UCSD-AML1 (cell line): ENCODE results near the gene PAMR1.
"Not testable (repeated sequence)": the region's sequence is repeated elsewhere in the genome, so short reads cannot be mapped to it uniquely, and the experiment has no call there.

ENCODE experiments used
- DNase-seq: peaks from one replicate; lab custom pipeline; 2025; ENCODE audit not compliant: unreplicated experiment; lab: John Stamatoyannopoulos, UW

The PAMR1 gene

DNA sequence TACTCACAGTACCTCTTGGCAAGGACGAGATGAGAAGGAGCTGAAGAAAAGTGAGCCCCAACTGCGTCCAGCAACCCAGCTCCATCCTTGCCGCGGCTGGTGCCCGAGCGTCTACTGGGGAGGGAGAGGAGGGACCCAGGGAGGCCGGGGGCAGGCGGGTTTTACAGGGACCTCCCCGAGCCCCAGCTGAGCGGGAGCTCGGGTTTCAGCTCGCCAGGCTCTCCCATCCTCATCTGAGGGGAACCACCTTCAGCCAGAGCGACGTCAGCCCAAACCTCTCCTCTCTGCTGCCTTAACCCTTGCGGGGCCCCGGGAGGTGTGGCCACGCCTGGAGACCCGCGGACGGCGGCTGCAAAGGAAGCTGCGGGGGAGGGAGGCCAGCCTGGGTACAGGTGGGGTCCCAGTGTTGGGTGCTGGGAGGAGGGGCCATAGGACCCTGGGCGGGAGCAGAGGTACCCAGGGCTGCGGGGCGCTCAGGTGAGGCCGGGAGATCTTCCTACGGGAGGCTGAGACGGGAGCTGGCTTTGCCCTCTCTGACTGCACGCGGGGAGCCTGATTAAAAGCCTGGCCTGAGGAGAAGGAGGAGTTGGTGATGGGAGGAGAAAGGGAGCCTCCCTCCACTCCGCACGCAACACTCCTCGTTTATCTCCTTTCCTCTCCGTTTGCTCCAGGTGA lies at the start of gene PAMR1:
Gene PAMR1 (minus strand): TSS at position 116 of the 675 bp plus-strand sequence. CDS start 31 bp downstream, at position 85.
- DNase-seq: no peak

DNA sequence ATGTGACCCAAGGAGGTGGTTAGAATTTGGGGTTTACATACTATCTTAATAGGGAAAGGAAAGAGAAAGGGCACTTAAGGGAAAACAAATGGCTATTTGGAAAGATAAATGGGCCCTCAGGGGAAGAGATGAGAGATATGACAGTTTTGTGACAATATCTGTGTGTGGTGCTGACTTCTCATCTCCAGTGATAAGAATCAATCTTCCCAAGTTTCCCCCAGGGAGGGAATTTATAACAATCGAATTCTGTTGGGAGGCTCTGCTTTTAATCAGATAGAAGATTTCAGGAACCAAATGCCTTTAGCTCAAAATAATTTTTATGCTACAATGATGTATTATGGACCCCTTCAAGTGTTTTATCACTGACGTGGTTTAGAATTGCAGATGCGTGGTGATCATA lies 46.3 kb upstream of the PAMR1 start:
- DNase-seq: no peak

DNA sequence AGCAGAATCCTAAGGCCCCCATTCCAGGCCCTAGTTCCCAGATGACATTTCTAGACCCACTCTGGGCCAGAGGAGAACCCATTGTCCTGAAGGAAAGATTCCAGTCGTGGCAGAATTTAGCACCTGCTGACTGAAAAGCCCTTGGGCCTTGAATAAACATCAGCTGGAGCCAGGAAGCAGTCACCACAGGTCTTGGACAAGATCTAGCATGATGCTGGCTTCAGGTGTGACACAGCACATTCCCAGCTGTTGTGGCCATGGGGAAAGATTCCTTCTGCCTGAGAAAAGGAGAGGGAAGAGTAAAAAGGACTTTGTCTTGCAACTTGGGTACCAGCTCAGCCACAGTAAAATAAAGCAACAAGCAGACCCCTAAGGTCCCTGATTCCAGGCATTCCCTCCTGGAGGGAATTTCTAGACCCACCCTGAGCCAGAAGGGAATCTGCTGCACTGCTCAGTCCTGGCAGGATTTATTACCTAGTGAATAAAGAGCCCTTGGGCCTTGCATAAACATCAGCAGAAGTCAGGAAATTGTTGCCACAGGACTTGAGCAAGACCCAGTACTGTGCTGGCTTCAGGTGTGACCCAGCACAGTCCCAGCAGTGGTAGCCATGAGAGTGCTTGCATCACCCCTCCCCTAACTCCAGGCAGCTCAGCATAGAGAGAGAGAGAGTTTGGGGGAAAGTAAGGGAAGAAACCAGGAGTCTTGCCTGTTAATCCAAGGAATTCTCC lies 42.5 kb upstream of the PAMR1 start:
- no peak for DNase-seq

- no peak for DNase-seq
These were observed 41.5 kb upstream of the PAMR1 start for GRCh38 chr11:35566885-35567284.

DNA sequence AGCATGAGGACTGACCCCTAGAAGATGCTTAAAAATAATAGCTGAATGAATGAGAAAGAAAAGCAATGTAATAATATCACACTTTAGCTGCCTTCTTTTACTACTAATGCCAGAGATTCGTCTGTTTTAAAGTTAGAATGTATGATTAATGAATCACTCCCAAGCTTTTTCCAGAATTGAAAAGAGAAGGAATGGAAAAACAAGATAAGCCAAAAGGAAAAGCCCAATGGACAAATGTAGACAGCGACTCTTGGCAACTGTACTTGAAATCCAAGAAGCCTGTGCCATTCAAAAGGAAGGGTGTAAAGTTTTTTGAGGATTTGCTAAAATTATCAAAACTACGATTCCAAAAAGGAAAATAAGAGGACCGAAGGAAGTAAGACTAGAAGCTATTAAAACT lies 40.8 kb upstream of the PAMR1 start:
- DNase-seq: no peak

- DNase-seq: no peak
These were observed 38.8 kb upstream of the PAMR1 start for GRCh38 chr11:35564245-35564595.

- no peak for DNase-seq
These were observed 38.2 kb upstream of the PAMR1 start for GRCh38 chr11:35563484-35564244.

DNA sequence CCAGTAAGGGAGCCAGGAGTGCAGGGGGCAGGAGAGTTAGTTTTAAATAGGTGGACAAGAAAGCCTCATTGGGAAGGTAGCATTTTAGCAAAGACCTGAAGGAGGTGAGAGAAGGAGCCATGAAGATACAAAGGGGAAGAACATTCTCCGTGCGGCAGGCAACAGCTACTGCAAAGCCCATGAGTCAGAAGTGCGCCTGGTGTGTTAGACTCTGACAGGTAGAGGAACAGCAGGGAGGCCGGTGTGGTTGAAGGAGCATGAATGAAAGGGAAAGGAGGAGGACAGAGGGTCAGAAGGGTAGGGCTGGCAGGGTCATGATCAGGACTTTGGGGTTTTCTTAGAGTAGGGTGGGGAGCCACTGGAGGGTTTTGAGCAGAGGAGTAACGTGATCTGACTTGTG lies 34.5 kb upstream of the PAMR1 start:
- DNase-seq: no peak

DNA sequence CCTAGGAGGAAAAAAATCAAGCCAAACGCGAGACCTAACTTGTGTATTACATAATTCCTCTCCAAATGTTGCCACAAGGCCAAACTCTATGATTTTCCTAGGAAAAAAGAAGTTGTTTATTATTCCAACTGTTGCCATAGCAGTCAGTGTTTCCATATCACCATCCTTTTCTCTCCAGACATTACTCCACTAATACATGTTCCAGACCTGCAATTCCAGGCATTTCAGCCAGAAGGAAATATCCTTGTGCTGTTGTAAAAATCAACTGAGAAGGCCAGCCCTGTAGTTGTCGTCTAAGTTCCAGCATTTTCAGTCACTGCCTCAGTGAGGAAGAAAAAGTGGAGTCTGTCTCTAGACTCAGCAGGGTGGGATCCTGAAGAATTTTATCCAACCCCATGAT lies 33.1 kb upstream of the PAMR1 start:
- DNase-seq: no peak

DNA sequence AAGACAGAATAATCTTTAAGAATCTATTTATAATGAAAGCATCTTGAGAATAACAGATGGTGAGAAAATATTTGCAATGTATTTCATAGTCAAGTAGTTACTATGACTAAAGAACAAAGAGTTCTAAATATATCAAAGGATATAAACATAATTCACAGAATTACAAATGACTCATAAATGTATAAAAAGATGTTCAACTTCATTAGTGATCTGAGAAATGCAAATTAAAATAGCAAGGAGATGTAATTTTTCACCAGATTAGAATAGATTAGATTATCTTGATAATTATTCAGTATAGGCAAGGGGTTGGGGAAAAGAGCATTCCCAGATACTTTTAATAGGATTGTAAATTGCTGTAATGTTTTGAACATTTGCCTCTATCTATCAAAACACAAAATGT lies 30.1 kb upstream of the PAMR1 start:
- DNase-seq: no peak

- DNase-seq: no peak
These were observed 29.3 kb upstream of the PAMR1 start for GRCh38 chr11:35554491-35555437.

DNA sequence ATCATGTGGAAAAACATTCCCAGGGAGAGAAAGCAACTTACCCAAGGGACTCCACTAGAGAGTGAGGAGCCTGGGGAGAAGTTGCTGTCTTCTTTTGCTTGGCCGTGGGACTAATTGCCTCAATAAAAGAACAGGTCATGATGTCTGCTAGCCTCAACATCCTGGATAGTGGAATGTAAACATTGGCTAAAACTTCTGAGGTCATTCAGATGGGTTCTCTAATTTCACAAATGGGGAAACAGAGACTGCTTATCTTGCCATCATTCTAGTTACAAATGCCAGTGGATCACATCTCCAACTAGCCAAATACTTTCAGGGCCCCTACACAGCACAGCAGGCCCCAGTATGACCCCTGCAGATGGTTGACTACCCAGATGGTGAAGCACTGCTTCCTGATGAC lies 28.4 kb upstream of the PAMR1 start:
- DNase-seq: no peak

GRCh38 chr11:35553021-35553420 lies 27.6 kb upstream of the PAMR1 start:
- no peak for DNase-seq

- DNase-seq: no peak
These were observed 27.2 kb upstream of the PAMR1 start for GRCh38 chr11:35552616-35553015.

DNA sequence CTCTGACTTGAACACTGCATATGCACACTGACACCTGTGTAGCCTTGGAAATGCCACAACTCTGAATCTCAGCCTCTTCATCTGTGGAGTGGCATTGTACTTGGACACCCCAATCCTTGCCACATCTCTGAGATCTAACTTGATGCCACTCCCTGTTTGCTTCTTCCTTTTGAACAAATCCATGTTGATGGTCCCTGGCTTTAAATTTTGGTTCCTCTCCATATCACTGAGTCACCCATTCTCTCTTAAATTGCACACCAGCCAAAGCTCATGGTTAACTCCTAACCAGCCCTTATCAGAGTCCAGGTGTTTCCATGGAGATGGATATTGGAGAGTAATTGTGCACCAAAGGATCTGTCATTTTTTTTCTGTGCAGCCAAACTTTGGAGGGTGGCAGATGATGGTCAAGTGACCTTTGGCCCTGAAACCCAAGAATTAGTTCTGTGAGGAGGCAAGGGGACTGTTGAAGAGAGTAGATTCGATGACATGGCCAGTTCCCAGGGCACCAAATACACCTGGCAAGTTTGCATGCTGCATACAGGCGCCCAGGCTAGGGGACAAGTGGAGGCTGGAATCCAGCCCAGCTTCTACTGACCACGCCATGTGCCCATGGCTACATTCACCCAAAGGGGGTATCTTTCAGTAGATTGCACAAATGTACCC lies 25.1 kb upstream of the PAMR1 start:
- DNase-seq: no peak

GRCh38 chr11:35549787-35550186 lies 24.4 kb upstream of the PAMR1 start:
- DNase-seq: no peak

- DNase-seq: no peak
These were observed 23.6 kb upstream of the PAMR1 start for GRCh38 chr11:35548925-35549561.

DNA sequence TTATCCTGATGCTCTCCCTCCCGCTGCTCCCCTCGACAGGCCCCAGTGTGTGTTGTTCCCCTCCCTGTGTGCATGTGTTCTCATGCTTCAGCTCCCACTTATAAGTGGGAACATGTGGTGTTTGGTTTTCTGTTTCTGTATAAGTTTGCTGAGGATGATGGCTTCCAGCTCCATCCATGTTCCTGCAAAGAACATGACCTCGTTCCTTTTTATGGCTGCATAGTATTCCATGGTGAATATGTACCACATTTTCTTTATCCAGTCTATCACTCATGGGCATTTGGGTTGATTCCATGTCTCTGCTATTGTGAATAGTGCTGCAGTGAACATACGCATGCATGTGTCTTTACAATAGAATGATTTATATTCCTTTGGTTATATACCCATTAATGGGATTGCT lies 22.6 kb upstream of the PAMR1 start:
- DNase-seq: not testable (repeated sequence)

DNA sequence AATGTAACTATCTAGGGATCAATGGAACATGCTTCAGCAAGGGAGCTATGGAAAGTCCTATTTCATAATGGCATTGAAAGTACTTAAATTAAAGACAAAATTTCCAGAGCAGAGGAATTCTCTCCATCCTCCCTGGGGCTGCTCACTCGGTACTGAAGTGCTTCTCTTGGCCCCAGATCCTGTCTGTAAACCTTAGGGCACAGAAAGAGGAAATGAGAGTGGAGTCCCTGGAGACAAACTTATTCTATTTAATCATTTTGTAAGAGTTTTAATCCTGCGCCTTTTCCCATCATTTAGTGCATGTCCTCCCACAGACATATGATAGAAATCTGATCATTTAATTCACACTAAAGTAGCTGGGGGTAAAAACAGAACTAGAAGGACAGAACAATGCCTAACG lies 20.9 kb upstream of the PAMR1 start:
- no peak for DNase-seq

- no peak for DNase-seq
These were observed 20.1 kb upstream of the PAMR1 start for GRCh38 chr11:35545391-35546003.
